ENCODE data around the gene NFATC3. TPM values are rescaled to one million over a fixed set of nuclear protein-coding genes. Genes with fewer than 3 reads are reported as not detected.

The NFATC3 gene
- total RNA-seq, 4 donors from 2014 or later = 28.2 to 49.2 (median 31.9) TPM

DNA sequence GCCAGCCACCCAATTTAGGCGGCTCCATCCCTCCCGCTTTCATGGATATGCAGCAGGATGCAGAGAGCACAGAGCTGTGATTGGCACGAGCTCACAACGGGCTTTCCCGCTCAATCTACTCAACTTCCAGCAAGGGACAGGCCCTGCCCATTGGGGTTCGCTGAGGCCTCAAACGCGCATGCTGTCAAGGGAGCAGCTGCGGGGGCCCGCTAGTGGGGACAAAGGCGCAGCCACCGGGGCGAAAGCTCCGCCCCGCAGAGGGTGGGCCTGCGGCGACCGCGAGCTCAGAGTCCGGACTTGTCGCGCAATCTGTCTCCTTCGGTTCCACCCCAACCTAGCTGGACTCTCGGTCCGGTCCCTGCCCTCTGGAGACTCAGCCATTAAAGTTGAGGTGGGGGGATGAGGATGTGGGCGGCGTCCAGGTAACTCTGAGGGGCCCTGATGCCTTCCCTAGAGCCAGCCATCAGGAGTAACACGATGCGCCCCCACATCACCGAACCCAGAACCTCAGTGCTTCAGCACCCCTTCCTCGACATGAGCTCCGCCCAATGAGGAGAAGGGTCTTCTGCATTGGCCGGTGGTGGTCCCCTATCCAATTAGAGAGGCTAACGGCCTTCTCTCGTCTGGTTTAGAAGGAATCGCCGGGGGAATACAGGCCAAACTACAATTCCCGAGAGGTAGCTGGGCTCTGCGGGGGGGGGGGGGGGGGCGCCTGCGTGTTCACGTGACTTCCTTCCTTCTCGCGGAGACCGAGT lies 489 bp upstream of the NFATC3 start:
- WGBS, 2 donors = 1 to 2% methylated on average over 30 to 35 of the region's 45 CpGs
- intact Hi-C loops (cut with DNase I; ENCODE audit: low total_unique reads) = loop anchor here (10.0 kb wide), 1 partner anchor 150 kb away; the partner anchor contains the start of gene ESRP2
- TF ChIP-seq POLR2A (IDR thresholded peaks at IDR 0.05) = peak in 1 of 2 donors; percentile 25
- TF ChIP-seq, protein P1, sequence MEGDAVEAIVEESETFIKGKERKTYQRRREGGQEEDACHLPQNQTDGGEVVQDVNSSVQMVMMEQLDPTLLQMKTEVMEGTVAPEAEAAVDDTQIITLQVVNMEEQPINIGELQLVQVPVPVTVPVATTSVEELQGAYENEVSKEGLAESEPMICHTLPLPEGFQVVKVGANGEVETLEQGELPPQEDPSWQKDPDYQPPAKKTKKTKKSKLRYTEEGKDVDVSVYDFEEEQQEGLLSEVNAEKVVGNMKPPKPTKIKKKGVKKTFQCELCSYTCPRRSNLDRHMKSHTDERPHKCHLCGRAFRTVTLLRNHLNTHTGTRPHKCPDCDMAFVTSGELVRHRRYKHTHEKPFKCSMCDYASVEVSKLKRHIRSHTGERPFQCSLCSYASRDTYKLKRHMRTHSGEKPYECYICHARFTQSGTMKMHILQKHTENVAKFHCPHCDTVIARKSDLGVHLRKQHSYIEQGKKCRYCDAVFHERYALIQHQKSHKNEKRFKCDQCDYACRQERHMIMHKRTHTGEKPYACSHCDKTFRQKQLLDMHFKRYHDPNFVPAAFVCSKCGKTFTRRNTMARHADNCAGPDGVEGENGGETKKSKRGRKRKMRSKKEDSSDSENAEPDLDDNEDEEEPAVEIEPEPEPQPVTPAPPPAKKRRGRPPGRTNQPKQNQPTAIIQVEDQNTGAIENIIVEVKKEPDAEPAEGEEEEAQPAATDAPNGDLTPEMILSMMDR (IDR thresholded peaks at IDR 0.05) = peak in 1 of 3 donors; percentile 20
- peak overlapping the region; percentile 45 for H3K4me3 ChIP-seq (ENCODE audit: low read depth, poor library complexity, severe bottlenecking)
- DNase-seq (ENCODE audit: low spot score in 2 of 2) = peak; percentile 84 to 97

DNA sequence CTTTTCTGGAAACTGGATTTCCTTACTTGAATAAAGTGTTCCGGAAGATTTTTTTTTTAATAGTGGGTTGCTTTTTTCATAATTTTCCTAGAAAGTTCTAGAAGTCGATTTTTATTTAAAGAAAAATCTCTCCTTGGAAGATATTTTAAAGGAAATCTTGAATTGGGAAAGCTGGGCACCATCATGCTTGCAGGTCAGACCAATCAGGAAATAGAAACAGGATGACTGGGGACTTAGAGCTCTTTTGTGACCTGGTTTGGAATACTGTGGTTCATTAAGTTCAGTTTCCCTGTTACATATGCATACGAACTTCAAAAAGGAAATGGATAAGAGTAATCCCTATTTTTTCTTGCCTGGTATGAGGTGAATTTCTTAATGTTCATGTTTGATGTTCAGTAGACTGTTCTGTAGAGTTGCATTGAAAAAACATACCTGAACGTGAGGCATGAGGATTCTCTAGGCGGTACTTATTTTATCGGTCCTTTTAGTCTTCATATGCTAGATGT lies 1.2 kb downstream of the NFATC3 start:
- intact Hi-C loops (cut with DNase I; ENCODE audit: low total_unique reads) = loop anchor here (10.0 kb wide), 1 partner anchor 148 kb away; the partner anchor contains the start of gene ESRP2
- WGBS, 2 donors = 0% methylated on average over 6 of the region's 6 CpGs
- no peak for DNase-seq (ENCODE audit: low spot score in 2 of 2)
- TF ChIP-seq, protein P1 (IDR thresholded peaks at IDR 0.05) = no peak
- TF ChIP-seq POLR2A (IDR thresholded peaks at IDR 0.05) = no peak
- H3K4me3 ChIP-seq (ENCODE audit: low read depth, poor library complexity, severe bottlenecking) = peak overlapping the region; percentile 78

DNA sequence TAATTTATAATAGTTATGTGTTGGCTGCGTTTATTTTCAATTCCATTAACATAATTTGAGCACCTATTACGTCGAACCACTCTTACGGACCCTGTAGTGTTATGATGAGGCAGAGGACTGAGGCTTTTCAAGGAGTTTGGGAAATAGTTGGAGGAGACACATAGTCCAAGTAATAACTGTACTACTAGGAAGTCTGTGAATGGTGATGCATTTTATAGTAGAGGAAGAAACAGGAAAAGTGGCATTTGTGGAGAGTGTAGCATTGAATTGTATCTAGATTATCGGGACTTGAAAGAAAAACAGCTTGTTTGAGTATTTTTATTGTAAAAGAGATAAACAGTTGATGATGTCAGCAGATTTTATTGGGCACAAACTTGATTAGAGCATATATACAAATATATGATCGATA lies 1.7 kb downstream of the NFATC3 start:
- 5% methylated on average over 6 of the region's 6 CpGs for WGBS, 2 donors
- peak overlapping the region; percentile 11 for H3K4me3 ChIP-seq (ENCODE audit: low read depth, poor library complexity, severe bottlenecking)
- no peak for DNase-seq (ENCODE audit: low spot score in 2 of 2)
- intact Hi-C loops (cut with DNase I; ENCODE audit: low total_unique reads) = loop anchor here (10.0 kb wide), 1 partner anchor 148 kb away; the partner anchor contains the start of gene ESRP2
- TF ChIP-seq POLR2A (IDR thresholded peaks at IDR 0.05) = no peak
- TF ChIP-seq, protein P1 (IDR thresholded peaks at IDR 0.05) = no peak

DNA sequence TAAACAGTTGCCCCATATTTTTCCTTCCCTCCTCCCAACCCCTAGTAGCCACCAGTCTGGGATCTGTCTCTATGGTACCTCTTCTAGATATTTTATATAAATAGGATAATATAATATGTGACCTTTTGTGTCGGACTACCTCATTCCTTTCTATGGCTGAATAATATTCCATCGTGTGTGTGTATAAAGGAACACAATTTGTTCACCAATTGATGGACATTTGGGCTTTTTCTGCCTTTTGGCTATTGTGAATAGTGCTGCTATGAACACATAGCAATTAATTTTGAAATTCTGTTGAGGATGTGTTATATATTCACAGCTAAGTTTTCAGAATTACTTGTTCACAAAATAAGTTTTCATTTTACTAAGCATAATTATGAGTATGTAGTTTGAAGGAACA lies 2.5 kb downstream of the NFATC3 start:
- no peak overlapping the region for H3K4me3 ChIP-seq (ENCODE audit: low read depth, poor library complexity, severe bottlenecking)
- intact Hi-C loops (cut with DNase I; ENCODE audit: low total_unique reads) = loop anchor here (10.0 kb wide), 1 partner anchor 147 kb away; the partner anchor contains the start of gene ESRP2
- WGBS, 2 donors = 77 to 84% methylated on average over 2 of the region's 2 CpGs
- no peak for TF ChIP-seq POLR2A (IDR thresholded peaks at IDR 0.05)
- TF ChIP-seq, protein P1 (IDR thresholded peaks at IDR 0.05) = no peak
- no peak for DNase-seq (ENCODE audit: low spot score in 2 of 2)

DNA sequence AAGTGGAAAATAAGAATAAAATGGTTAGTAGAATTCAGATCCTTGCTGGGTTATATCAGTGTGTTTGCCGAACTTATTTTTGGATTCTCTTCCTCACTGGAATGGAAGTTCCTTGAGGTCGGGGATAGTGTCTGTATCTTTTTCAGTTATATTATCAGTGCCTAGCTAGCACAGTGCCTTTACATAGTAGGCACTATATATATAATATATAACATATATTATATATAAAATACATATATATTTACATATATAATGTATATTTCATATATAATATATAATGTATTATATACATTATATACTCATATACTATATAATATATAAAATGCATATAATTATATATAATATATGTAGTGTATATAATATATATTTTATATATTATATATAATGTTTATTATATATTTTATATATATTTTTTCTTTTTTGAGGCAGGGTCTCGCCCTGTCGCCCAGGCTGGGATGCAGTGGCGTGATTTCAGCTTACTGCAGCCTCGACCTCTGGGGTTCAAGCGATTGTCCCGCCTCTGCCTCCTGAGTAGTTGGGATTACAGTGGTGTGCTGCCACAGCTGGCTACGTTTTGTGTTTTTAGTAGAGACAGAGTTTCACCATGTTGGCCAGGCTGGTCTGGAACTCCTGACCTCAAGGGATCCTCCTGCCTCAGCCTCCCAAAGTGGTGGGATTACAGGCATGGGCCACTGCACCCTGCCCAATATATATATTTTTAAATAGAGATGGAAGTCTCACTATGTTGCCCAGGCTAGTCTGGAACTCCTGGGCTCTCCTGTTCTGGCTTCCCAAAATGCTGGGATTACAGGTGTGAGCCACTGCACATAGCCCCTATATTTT lies 3.2 kb downstream of the NFATC3 start:
- H3K4me3 ChIP-seq (ENCODE audit: low read depth, poor library complexity, severe bottlenecking) = no peak overlapping the region
- TF ChIP-seq, protein P1 (IDR thresholded peaks at IDR 0.05) = no peak
- TF ChIP-seq POLR2A (IDR thresholded peaks at IDR 0.05) = no peak
- WGBS, 2 donors = 83 to 85% methylated on average over 9 of the region's 9 CpGs
- DNase-seq (ENCODE audit: low spot score in 2 of 2) = no peak
- intact Hi-C loops (cut with DNase I; ENCODE audit: low total_unique reads) = loop anchor here (10.0 kb wide), 1 partner anchor 146 kb away; the partner anchor contains the start of gene ESRP2
